CD4-positive, alpha-beta T cell (primary cell): ENCODE results near the gene UBE2E1. TPM values are rescaled to one million over a fixed set of nuclear protein-coding genes. Genes with fewer than 3 reads are reported as not detected.

ENCODE experiments used
- ATAC-seq: fragments of 200-7000 bp; cut with Tn5 transposase; one replicate; pipeline ENCODE4 v1.10.0; 2022; ENCODE audit warnings: mild to moderate bottlenecking; ENCODE audit not compliant: poor library complexity
- CTCF ChIA-PET: fragments of 350-600 bp; sonication (Branson Sonifier 250); formaldehyde crosslinking; loops from one replicate; lab custom pipeline; 2021; ENCODE audit warnings: antibody characterized with exemption, inconsistent platforms; lab: Charles Lee
- POLR2A ChIA-PET: fragments of 350-600 bp; sonication (Branson Sonifier 250); formaldehyde crosslinking; loops from one replicate; lab custom pipeline; 2021; ENCODE audit warnings: antibody characterized with exemption, inconsistent platforms; lab: Charles Lee
- DNase-seq, 14 experiments: peaks; one replicate each; pipeline ENCODE4 v3.0.0-alpha.2; 2013 to 2020; ENCODE audit warnings: mixed read lengths in 2 of 14
- H3K27ac ChIP-seq, 2 donors: one replicate each; pipeline versions ENCODE4 v1.5.1 to v1.7.0; 2013; ENCODE audit warnings: low read length in 2 of 2, low read depth in 1 of 2, mild to moderate bottlenecking in 1 of 2
- H3K27me3 ChIP-seq, 2 experiments: 1 replicate in 1 of 2; 2 replicates in 1 of 2; pipeline versions ENCODE4 v1.6.1 to v1.7.0; 2013; ENCODE audit warnings: low read length in 2 of 2, control low read depth in 1 of 2, mild to moderate bottlenecking in 1 of 2, moderate library complexity in 1 of 2; ENCODE audit not compliant: insufficient read depth in 2 of 2, control insufficient read depth in 1 of 2
- H3K36me3 ChIP-seq: one replicate; pipeline ENCODE4 v1.6.1; 2013; ENCODE audit warnings: low read length, control low read depth; ENCODE audit not compliant: insufficient read depth
- H3K4me1 ChIP-seq: one replicate; pipeline ENCODE4 v1.6.1; 2013; ENCODE audit warnings: low read length, control low read depth; ENCODE audit not compliant: insufficient read depth
- H3K4me3 ChIP-seq: one replicate; pipeline ENCODE4 v1.5.1; 2013; ENCODE audit warnings: mild to moderate bottlenecking, low read length, moderate library complexity
- H3K9me3 ChIP-seq, 2 experiments: 1 replicate in 1 of 2; 2 replicates in 1 of 2; pipeline versions ENCODE4 v1.6.1 to v1.7.0; 2013; ENCODE audit warnings: low read length in 2 of 2, mild to moderate bottlenecking in 2 of 2, control low read depth in 1 of 2, moderate library complexity in 1 of 2; ENCODE audit not compliant: control insufficient read depth in 1 of 2, insufficient read depth in 1 of 2
- H3K27ac Mint-ChIP-seq: one replicate; pipeline ENCODE4 v1.8.0; 2020; ENCODE audit warnings: mixed read lengths
- H3K27me3 Mint-ChIP-seq: one replicate; pipeline ENCODE4 v1.8.0; 2021; ENCODE audit warnings: mixed read lengths
- H3K36me3 Mint-ChIP-seq: one replicate; pipeline ENCODE4 v1.8.0; 2021; ENCODE audit warnings: low read depth, mixed read lengths
- H3K4me1 Mint-ChIP-seq: one replicate; pipeline ENCODE4 v1.8.0; 2021; ENCODE audit warnings: low read depth, mixed read lengths
- H3K4me3 Mint-ChIP-seq: one replicate; pipeline ENCODE4 v1.8.0; 2020; ENCODE audit warnings: mild to moderate bottlenecking, mixed read lengths
- H3K9me3 Mint-ChIP-seq: one replicate; pipeline ENCODE4 v1.8.0; 2020; ENCODE audit warnings: mixed read lengths
- CTCF ChIP-seq: fragments of 200-600 bp; IDR thresholded peaks from one replicate; pipeline ENCODE4 v1.8.0; 2022; ENCODE audit warnings: antibody characterized with exemption, mild to moderate bottlenecking
- intact Hi-C, 2 experiments: fragments of 100-400 bp; cut with DNase I in 1 of 2; cut with micrococcal nuclease in 1 of 2; formaldehyde crosslinking; loops; one replicate each; pipeline versions ENCODE4 v1.15.1 to v1.9.0; 2023 to 2025; cut with DNase I, micrococcal nuclease
- total RNA-seq, 174 experiments: library from RNA in 2 of 174; stranded (reverse) in 2 of 174; gene quantifications; one replicate each; pipeline ENCODE4 v1.2.3 and lab custom pipeline; 2021 to 2026

Gene UBE2E1
- total RNA-seq, 2 experiments from 2014 or later, result 49.8 to 52.2 TPM

GRCh38 chr3:23873941-23874340, 68.2 kb downstream of the UBE2E1 start:
- ChIA-PET POLR2A (interaction anchor here (0.6 kb wide), 1 partner anchor 25 kb away, joined by 3 read pairs; no protein-coding TSS in a partner anchor), CTCF (no interaction called here)
- Mint-ChIP-seq H3K27me3 (no peaks in the 10 kb centered on the region), H3K36me3 (no peaks in the 10 kb centered on the region), H3K9me3 (no peaks in the 10 kb centered on the region), H3K4me3 (no peak overlapping the region), H3K27ac (no peak overlapping the region), H3K4me1 (peaks cover 59% of the 10 kb centered on the region)
- Histone ChIP-seq H3K4me1 (no peaks in the 10 kb centered on the region), H3K9me3 (no peaks in the 10 kb centered on the region), H3K27ac (no peak overlapping the region), H3K27me3 (no peaks in the 10 kb centered on the region), H3K4me3 (no peak overlapping the region), H3K36me3 (peaks cover 6% of the 10 kb centered on the region)
- intact Hi-C loops, result no loop called here
- no peak for ATAC-seq
- no peak for TF ChIP-seq CTCF
- no peak for DNase-seq

- H3K27ac ChIP-seq, result no peak overlapping the region
- no peak for DNase-seq
- H3K4me1 ChIP-seq, result no peaks in the 10 kb centered on the region
- Mint-ChIP-seq H3K4me3 (no peak overlapping the region), H3K9me3 (no peaks in the 10 kb centered on the region), H3K4me1 (peaks cover 64% of the 10 kb centered on the region), H3K36me3 (no peaks in the 10 kb centered on the region), H3K27me3 (no peaks in the 10 kb centered on the region), H3K27ac (no peak overlapping the region)
- H3K36me3 ChIP-seq, result peaks cover 6% of the 10 kb centered on the region
- intact Hi-C loops, result no loop called here
- ChIA-PET POLR2A (interaction anchor here (0.6 kb wide), 1 partner anchor 24 kb away, joined by 3 read pairs; no protein-coding TSS in a partner anchor), CTCF (no interaction called here)
- no peaks in the 10 kb centered on the region for H3K27me3 ChIP-seq
- no peak for ATAC-seq
- no peaks in the 10 kb centered on the region for H3K9me3 ChIP-seq
- no peak overlapping the region for H3K4me3 ChIP-seq
- no peak for TF ChIP-seq CTCF
These were observed 68.8 kb downstream of the UBE2E1 start for GRCh38 chr3:23874359-23875112.

DNA sequence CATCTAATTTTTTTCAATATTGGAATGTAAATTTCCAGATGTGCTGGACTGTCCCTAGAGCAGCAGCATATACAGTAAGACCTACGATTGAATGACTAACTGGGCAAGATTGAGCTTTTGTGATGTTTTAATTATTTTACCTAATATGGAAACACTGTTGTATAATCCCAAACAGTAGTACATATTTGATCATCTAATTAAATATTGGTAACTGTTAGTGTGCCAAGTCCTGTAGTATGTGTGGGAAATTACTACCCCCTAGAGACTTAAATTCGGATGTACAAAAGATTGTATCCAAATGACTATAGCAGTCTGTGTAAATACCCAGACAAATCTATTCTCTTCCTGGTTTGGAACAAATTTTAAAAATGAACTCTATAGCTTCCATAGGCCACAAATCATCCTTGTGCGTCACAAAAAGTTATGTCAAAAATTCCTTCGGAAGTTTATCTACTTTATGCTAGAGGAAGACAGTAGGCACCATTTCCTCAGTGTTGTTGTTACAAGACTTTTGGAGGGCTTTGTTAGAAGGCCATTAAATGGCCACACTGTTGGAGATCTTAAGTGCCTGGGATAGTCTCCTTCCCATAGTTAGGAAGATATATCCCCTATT, 69.5 kb downstream of the UBE2E1 start:
- H3K27ac Mint-ChIP-seq, result no peak overlapping the region

More for the DNA sequence above, 69.5 kb downstream of the UBE2E1 start:
- Histone ChIP-seq H3K27me3 (no peaks in the 10 kb centered on the region), H3K27ac (no peak overlapping the region), H3K9me3 (no peaks in the 10 kb centered on the region), H3K36me3 (peaks cover 6% of the 10 kb centered on the region), H3K4me3 (no peak overlapping the region), H3K4me1 (no peaks in the 10 kb centered on the region)
- TF ChIP-seq CTCF, result no peak
- POLR2A ChIA-PET, result no interaction called here
- no peaks in the 10 kb centered on the region for H3K36me3 Mint-ChIP-seq
- no peaks in the 10 kb centered on the region for H3K27me3 Mint-ChIP-seq
- no peaks in the 10 kb centered on the region for H3K9me3 Mint-ChIP-seq
- no peak overlapping the region for H3K4me3 Mint-ChIP-seq
- DNase-seq (no peak), ATAC-seq (no peak)
- CTCF ChIA-PET, result no interaction called here
- intact Hi-C loops, result no loop called here
- H3K4me1 Mint-ChIP-seq, result peaks cover 63% of the 10 kb centered on the region
